Hepatic stellate cell (primary cell): ENCODE data around the gene DEDD.
"Not testable (repeated sequence)": the region's sequence is repeated elsewhere in the genome, so short reads cannot be mapped to it uniquely, and the experiment has no call there.

ENCODE experiments used
- DNase-seq: peaks from one replicate; pipeline ENCODE4 v3.0.0; 2011; ENCODE audit warnings: low spot score

Gene DEDD

DNA sequence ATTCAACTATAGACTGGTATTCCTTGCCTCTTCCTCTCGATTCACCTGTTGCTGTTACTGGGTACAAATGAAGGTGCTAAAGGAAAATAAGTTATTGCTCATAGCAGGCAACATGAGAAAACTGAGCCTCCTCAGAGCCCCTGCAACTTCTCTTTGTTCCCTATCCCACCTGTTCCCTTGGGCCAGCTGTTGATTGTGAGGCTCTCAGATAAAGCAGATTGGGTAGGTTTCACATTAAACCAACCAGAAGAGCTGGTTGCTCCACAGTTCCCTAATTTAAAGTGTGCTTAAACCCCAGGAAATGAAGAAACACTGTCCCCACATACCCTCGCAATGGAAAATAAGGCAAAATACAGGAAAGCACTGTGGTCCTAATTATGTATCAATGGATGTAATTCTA lies 4.8 kb downstream of the DEDD start:
- DNase-seq, result no peak

DNA sequence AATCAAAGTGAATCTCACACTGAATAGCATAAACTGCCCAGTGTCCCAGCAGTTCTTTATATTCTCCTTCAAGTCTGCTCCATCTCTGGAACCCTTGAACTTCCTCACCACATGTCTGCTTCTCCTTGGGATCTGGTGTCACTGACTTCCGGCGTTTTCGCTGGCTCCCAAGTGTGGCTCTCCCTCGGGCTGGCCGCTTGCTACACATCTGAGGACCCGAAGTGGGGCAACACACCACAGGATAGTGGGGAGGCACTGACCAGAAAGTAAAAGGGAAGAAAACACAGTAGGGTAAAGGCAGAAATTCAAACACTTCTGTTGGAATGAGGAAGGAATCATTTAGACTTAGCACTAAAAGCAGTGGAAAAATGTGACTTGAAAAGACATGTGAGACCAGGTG lies 9.5 kb downstream of the DEDD start:
- DNase-seq, result no peak

DNA sequence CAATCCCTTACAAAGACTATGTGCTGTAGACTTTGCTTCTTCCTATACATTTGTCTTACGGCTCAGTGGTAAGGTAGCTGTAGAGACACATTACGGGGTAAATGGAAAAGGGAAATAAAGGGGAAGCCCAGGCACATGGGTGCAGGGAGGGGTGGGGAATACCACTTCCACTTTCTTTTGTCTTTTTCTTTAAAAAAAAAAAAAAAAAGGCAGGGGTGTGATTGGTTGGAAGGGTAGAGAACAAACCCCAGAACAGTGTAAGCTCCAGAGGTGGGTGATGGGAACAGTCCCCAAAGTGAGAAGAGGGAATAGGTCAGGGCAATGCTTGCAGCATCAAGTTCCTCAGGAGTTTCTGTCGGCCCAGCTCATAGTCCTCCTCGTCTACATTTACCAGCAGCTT lies 10.6 kb downstream of the DEDD start:
- no peak for DNase-seq

DNA sequence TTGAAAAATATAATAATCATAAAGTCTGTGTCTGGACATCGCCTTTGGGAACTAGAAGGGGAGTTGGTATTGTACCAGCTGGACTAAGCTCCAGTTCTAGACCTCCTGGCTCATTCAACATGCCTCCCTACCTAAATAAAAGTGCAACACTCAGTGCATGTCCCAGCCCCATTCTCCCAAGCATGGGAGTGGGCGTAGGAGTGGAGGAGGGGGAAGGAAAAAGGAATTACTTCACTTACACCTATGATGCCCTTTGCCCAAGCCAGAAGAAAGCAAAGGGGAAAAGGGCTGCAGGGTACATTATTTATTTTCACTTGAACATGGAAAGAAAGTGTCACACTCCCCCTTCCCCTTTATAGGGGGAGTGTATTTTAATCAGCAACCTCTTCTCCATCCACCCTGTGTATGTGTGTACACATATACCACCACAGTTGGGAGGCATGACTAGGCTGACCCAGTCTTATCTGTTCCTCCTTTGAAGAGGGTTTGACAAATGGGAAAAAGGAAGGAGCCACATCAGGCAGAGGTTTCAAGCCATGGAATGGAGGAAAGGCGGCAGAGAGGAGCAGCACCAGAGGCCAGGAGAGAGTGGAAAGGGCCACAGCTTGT lies 11.3 kb downstream of the DEDD start:
- no peak for DNase-seq

DNA sequence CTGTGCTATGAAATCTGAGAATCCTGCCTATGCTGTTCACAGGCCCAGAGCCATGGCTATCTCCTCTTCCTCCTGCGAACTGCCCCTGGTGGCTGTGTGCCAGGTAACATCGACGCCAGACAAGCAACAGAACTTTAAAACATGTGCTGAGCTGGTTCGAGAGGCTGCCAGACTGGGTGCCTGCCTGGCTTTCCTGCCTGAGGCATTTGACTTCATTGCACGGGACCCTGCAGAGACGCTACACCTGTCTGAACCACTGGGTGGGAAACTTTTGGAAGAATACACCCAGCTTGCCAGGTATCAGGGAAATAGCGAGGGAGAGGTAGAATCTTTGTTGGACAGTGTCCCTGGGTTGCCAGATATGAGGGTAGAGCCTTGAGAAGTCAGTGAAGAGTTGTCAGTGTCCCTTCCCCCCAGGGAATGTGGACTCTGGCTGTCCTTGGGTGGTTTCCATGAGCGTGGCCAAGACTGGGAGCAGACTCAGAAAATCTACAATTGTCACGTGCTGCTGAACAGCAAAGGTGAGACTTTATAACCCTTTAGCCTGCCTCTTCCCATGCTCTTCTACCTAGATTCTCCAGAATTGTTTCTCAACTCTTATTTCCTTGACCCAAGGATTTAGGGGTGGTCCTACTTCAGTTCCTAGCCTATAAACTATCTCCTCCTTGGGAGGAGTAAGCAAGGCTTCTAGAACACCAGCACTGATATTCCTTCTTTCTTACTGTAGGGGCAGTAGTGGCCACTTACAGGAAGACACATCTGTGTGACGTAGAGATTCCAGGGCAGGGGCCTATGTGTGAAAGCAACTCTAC lies 13.2 kb downstream of the DEDD start:
- DNase-seq, result peak; percentile 80

DNA sequence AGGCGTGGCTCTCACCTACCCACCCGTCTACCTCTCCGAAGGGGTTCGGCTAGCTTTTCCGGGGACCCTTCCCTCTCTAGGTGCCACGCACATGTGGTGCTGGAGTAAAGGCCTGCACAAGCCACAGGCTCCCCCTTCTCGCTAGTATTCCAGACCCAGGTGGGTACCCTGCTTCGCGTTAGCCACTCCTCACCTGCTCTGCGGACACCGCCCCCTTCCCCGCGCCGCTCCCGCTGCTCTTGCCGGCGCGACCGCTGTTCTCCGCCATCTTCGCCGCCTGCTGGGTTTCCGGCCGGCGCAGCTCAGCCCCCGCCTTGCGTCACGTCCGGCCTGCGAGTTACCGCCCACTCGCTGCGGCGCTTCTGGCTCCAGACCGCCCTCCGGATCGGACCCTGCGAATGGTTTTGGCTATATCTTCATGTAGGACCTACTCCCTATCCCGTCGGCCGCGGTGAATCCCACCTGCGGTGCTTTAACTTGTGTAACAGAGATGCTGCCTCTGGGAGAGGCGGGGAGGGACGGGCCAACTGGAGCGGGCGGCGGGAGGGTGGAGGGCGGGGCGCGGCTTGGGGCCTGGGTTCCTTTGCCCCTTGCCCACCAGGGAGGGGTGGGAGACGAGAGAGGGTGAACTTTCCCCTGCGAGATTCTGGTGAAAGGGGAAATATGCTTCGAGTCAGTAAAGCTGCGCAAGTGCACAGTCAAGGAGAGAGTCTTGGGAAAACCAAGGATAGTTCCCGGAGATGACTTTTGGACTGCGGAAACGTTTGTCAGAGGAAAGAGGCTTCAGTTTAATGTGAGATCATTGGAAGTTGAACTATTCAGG lies 14.5 kb downstream of the DEDD start, which contains the start of the genes NIT1 and PFDN2:
Gene NIT1, plus strand, starts transcription at position 347 of the 823 bp plus-strand sequence. Its CDS starts 72 bp downstream, at position 419.
Gene PFDN2, minus strand, starts transcription at position 279 of the 823 bp plus-strand sequence. Its CDS starts 11 bp downstream, at position 268.
- peak; percentile 92 for DNase-seq

DNA sequence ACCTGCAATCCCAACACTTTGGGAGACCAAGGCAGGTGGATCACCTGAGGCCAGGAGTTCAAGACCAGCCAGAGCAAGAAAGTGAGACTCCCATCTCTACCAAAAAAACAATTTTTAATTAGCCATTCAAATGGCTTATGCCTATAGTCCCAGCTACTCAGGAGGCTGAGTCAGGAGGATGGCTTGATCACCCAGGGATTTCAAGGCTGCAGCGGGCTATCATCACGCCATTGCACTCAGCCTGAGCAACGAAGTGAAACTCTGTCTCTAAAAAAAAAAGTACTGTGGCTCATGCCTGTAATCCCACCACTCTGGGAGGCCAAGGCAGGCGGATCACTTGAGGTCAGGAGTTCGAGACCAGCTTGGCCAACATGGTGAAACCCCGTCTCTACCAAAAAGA lies 16.5 kb downstream of the DEDD start:
- DNase-seq, result not testable (repeated sequence)

DNA sequence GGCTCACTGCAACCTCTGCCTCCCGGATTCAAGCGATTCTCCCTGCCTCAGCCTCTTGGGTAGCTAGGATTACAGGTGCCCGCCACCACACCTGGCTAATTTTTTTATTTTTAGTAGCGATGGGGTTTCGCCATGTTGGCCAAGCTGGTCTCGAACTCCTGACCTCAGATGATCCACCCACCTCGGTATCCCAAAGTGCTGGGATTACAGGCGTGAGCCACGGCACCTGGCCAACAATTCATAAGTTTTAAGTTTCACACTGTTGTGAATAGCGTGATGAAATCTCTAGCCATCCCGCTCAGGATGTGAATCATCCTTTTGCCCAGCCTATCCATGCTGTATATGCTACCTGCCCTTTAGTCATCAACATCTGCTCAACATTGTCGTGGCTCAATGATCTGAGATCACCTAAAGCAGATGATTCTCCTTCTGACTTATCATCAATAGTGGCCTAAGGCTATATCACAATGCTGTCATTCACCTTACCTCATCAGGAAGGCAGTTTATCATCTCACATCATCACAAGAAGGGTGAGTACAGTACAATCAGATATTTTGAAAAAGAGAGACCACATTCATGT lies 17.2 kb downstream of the DEDD start:
- no peak for DNase-seq

DNA sequence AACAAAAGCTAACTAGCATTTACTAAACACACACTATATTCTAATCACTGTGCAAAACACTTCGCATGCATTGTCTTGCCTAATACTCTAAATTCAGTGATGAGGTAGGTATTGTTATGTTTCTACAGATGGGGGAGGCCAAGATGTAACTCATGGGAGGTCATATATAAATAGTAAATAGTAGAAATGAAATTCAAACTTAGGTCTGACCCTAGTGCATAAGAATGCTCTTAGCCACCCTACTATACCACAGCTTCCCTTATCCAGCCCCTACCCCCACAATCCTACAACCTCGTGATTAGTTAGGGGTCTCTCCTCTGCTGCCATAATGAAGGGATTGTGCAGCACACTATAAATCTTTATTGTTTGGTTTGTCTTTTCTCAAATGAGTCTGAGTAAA lies 17.9 kb downstream of the DEDD start:
- no peak for DNase-seq

DNA sequence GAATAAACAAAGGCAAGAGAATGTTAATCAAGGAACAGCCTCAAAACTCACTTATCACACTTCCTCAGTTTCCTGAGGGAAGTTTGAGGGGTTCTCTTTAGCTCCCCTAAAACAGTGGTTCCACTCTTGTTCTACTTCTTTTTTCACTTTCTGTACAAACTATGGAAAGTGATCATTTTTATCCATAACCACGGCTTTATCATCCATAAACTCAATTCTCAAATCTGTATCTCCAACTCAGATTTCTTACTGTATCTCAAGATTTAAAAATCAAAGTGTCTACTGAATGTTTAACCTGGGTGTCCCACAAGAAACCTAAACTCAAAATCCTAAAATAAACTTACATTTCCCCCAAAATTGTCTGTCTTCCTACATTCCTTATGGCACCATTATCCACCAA lies 18.6 kb downstream of the DEDD start:
- no peak for DNase-seq

DNA sequence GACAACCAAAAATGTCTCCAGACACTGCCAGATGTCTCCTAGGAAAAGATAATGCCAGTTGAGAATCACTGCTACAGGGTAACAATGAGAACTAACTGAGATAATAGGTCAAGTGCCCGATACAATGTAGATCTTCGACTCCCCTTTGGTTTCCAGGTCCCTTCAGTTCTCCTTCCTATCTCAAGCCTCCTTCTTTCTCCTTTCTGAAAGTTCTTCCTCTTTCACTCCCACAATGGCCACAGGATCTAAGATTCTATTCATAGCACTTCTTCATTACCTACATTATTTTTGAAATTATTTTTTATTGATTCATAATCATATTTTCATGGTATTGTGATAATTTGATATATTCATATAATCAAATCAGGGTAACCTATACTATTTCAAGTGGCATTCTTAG lies 20.9 kb downstream of the DEDD start:
- no peak for DNase-seq

DNA sequence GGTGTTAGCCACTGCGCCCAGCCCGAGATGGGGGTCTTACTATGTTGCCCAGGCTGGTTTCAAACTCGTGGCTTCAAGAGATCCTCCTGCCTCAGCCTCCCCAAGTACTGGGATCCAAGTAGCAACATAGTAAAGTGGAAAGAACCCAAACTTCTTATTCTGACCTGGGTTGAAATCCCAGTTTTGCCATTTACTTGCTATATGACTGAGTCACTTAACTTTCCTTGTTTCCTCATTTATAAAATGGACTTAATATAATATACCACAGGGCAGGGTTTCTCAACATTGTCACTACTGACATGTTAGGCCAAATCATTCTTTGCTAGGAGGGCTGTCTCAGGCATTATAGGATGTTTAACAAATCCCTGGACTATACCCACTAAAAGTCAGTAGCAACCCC lies 21.4 kb downstream of the DEDD start:
- DNase-seq, result no peak

DNA sequence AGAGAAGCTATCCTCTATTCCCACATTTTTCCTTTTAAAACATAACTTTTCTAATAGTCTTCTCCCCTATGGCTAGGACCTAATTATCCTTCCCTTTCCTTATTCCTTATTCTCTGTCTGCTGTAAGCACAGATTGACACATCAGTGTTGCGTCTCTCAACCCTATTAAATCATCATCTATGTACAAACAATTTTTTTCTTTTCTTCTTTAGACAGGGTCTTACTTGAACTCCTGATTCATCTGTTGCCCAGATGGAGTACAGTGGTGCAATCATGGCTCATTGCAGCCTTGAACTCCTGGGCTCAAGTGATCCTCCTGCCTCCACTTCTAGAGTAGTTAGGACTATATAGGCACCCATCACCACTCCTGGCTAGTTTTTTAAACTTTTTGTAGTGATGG lies 26.0 kb downstream of the DEDD start:
- no peak for DNase-seq

DNA sequence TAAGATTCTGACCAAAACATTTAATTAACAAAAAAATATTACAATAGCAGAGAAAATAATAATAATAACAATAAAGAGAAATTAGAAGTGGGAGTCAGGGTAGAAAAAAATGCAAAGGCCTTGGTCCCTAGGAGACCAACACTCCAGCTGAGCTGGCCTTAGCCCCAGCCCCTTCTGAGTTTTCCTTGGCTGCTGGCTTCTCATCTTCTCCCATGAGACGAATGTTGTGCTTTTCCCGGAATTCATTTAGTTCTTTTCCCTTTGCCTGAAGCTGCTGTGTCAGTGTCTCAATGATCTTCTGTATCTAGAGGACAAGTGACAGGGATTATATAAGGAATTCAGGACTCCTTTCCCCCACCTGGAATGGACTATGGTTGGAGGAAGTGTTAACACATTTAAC lies 31.9 kb downstream of the DEDD start:
- no peak for DNase-seq

DNA sequence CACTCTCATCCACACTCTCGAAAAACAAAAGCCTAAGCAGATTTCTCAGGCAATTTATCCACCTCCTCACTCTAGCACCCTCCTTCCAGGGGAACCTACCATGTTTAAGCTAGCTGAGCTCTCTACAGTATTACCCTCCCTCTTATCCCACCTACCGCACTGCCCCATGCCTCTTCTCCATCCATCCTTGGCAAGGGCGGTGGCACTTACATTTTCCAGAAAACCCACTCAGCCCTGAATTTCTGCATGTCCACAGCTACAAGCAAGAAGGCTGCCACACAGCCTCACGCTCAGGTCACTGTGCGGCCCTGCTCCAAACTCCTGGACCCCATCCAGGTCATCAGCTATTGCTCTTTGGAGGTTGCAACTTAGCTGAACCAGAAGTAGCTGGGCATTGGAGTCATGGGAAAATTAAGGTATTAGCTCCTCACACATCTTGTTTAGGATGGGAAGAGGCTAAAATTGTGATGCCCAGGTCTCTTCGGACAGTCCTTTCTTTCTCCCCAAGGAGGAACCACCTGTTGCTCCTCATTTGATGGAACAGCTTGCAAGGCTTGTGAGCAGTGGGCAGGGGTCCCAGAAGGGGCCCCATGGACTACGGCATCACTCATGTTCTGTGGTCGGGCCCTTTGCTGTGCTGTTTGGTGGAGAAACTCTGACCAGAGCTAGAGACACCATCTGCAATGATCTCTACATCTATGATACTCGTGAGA lies 33.2 kb downstream of the DEDD start:
- DNase-seq, result no peak

DNA sequence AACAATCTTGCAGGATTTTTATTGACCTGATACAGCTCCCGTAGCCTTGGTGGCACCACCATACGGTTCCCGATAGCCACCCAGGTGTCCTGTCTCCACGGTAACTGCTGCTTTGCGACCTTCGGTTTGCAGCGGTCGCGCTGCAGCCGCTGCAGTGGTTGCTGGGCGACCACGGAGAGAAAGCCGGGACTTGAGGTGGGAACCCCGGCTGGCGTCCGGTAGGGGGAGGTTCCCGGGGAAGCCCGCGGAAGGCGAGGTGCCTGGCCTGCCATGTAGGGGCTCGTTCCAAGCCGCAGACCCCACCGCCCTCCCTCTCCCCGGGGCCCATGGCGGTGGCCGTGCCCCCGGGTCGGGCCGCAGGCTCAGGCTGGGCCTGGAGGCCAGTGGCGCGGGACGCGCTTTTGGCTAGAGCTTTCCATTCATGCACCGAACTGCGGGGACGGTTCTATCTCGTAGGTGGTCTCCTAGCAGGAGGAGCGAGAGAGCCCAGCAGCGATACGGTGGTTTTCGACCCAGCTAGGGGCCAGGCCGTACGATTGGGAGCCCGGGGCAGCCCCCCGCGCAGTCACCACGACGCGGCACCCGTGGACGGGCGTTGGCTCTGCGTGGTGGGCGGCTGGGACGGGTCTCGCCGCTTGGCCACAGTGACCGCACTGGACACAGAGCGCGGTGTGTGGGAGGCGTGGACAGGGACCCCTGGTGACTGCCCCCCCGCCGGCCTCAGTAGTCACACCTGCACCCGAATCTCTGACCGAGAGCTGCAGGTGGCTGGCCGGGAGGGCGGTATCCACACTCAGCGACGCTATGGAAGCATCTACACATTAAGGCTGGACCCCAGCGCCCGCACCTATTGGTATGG lies 34.0 kb downstream of the DEDD start, which contains the start of gene KLHDC9:
Gene KLHDC9, plus strand, starts transcription at position 152 of the 859 bp plus-strand sequence. Its CDS starts 175 bp downstream, at position 327.
- peak; percentile 81 for DNase-seq

DNA sequence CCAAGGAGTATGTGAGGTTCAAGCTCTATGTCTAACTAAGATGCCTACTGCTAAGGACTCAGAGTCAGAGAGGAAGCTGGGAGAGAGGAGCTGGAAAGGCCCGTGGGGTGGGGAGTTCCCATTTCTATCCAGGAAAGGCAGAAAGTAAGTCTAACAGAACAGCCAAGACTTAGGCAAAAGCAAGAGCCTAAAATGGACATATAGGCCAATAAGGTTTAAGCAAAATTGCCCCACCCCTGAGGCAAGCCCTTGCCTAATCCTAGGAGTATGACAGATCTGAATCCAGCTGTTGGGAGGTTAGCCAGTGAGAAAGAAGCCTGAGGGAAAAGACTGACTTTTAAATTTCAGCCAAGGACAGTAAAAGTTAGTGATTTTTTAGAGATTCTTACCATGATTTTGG lies 35.9 kb downstream of the DEDD start:
- no peak for DNase-seq

DNA sequence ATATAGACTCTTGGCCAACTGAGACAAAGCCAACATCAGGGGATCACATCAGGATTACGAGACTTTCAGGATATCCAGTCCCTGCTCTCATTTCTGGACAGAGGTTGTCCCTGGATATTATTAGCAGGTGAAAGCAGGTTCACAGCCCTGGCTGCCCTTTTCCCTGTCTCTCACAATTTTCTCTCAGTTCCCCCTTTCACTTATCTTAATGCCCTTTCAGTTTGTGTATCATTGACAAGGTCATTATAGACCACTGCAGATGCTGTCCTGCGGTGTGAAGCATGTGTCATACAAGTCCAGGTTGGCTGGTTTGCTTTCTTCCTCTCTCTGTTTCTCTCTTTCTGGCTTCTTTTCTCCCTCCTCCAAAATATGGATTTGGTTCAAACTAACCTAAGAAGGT lies 36.5 kb downstream of the DEDD start:
- DNase-seq, result no peak

DNA sequence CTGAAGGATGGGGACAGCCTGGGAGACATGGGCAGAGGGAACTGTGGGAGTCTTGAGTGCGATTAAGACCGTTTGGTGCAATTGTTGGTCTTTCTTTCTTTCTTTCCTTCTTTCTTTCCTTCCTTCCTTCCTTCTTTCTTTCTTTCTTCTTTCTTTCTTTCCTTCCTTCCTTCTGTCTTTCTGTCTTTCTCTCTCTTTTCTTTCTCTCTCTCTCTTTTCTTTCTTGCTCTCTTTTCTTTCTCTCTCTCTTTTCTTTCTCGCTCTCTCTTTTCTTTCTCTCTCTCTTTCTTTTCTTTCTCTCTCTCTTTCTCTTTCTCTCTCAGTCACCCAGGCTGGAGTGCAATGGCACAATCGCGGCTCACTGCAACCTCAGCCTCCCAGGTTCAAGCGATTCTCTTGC lies 37.2 kb downstream of the DEDD start:
- no peak for DNase-seq

DNA sequence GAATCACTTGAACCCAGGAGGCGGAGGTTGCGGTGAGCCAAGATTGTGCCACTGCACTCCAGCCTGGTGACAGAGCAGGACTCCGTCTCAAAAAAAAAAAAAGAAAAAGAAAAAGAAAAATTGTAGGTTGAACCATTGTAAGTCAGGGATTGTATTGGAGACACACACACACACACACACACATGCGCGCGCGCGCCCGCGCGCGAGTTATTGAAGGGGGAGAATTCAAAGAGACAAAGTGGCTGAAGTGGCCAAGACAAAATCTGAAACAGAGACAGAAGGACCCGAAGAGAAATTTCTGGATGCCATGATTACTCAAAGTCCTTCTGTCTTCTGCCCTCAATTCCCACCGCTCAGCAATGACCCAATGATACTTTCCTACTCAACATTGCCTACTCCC lies 38.0 kb downstream of the DEDD start:
- no peak for DNase-seq

DNA sequence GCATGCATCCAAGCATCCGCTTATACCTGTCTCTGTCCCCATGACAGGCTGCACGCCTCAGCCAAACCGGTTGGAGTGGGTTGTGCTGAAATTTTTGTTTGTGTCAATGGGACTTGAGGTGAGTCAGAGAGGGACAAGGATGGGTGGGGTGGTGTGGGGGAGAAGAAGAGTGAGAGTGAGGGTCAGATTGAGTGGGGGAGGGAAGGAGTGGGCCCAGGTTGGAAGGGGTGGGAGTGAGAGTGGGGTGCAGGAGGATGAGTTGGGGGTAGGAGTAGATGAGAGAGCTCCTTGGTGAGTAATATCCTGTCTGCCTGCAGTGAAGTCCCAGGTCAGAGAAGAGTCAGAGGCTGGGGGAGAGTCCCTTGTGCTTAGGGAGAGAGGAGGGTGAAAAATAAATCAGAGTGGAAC lies 39.8 kb downstream of the DEDD start:
- DNase-seq, result no peak
